Measurements from ENCODE around the gene DHRS7B.

GRCh38 chr17:21201874-21202273 is 75.1 kb downstream of the DHRS7B start:
- TF ChIP-seq CTCF (IDR thresholded peaks at IDR 0.05) (no peak), SIN3A (IDR thresholded peaks at IDR 0.05; ENCODE audit: borderline replicate concordance, insufficient read depth, low read depth, low read length) (no peak)

All from Panc1 (cell line).